ENCODE results near the gene MVB12B.

- TF ChIP-seq CTCF (IDR thresholded peaks at IDR 0.05) = no peak
- no peak for TF ChIP-seq POLR2A (IDR thresholded peaks at IDR 0.05)
Measured at GRCh38 chr9:126357074-126357473, 30.4 kb downstream of the MVB12B start.

All from testis (tissue), 2 donors.